Activated CD4-positive, alpha-beta T cell treated with anti-CD3 and anti-CD28 coated beads for 48 hours (primary cell): ENCODE results near the gene LRP8.
"Not testable (repeated sequence)": the region's sequence is repeated elsewhere in the genome, so short reads cannot be mapped to it uniquely, and the experiment has no call there.

Experiments
- DNase-seq: peaks from one replicate; pipeline ENCODE4 v3.0.0-alpha.2; 2020

LRP8 gene

DNA sequence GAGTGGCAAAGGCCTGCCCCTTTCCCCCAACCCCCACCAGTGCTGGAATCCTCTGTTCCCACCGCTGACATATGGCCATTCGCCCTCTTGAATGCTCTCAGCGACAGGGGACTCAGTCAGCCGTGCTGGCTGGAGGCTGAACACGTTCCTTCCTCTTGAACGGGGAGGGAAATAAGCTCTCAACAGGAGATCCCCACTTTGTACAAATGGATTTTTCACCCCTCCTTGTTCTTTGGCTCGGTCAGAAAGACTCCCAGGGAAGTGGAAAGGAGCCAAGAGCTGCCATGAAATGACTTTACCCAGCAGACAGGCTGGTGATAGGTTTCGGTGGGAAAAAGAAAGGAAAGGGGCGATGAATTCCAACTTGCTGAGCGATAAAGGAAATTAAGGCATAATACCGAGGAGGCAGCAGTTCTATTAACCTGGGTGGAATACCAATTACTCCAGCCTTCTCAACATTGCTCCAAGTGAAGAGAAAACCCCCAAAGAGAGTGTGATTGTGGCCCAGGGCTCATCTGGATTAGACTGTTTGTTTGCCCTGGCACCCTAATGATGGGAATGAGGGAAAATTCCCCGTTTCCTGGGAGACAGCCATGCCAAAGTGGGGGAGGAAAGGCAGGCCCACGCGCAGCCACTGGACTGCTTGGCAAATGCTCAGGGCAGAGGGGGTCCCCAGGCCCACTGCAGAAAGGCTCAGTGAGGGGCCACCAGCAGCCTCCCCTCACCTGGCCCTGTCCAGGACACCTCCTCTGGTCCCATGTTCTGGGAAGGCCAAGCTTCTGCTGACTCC, 23.9 kb downstream of the LRP8 start:
- DNase-seq = no peak

- no peak for DNase-seq
Observed at GRCh38 chr1:53303243-53303642, 24.6 kb downstream of the LRP8 start.

GRCh38 chr1:53299233-53299632, 28.6 kb downstream of the LRP8 start:
- DNase-seq = no peak

GRCh38 chr1:53298045-53298637, 29.7 kb downstream of the LRP8 start:
- no peak for DNase-seq

GRCh38 chr1:53297195-53297594, 30.7 kb downstream of the LRP8 start:
- no peak for DNase-seq

DNA sequence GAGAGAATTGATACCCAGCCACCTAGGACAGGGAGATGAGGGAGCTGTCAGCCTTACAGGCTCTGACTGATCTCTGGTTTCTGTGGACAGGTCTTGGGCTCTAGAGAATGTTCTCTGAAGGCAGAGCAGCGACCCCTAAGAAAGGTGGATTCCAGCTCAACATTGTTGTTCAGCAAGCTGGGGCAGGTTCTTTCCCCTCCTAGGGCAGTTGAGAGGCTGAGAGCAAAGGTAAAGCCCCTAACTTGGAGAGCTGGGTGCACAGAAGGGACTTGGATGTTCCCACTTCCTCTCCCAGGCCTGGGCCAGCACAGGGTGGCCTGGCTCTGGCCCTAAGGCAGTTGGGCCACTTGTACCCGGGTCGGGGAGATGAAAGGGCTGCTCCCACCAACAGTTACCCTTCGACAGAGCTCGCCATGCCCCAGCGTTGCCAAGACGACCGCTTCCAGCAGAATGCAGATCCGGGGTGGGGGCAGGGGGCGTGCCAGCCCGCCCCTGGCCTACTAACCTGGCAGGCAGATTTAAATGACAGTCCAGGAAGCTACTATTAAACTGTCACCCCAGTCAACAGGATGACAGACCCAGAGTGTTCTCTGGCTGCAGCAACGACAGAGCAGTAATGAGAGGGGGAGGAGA, 31.6 kb downstream of the LRP8 start:
- DNase-seq = no peak

DNA sequence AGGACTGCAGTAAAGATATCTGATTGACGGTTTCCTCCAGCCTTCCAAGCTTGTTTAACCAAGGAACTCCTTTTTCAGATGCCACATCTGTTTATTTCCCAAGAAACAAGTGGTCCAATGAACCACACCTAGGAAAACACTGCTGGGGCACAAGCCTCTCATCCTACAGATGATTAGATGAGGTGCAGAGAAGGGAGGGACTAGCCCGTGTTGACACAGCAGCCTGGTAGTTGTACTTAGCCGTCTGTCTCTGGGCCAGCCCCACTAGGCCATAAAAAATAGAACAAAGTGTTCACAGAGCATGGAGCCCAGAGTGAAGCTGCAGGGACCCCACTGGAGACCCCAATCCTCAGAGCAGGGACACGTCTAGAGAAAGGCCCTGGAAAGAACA, 32.1 kb downstream of the LRP8 start:
- DNase-seq = no peak

DNA sequence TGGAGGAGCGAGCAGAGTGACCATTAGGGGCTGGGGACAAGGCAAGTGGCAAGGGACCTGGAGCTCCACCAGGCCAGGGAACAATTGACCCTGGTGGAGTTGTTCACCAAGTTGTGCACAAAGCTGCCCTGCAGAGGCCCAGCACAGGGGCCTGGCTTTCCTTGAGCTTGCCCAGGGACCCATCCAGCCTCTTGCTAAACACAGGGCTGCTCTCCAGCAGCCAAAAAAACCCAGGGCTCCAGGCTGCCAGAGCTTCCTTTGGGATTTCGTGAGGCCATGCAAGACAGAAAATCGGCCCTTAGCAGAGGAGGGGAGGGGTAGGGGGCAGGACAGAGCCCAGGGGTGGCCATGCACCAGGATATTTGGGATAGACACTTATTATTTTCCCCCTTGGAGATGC, 32.6 kb downstream of the LRP8 start:
- DNase-seq = no peak

DNA sequence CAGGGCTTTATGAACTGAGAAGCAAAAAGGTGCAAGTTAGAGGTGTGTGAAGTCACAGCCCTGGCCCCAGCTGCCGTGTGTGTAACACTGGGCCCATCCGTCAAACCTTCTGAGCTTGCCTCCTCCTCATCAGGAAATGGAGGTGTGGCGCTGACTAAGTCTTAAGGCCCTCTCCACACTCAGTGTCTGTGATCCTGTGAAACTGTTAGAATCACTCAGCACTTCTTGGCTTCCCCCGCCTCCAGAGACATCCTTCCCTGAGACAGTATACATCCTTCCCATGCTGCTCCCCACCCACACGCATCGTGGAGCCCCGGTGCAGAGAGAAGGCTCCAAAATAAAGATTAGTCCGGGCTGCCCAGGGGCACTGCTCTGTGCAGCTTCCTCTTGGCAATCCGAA, 33.3 kb downstream of the LRP8 start:
- peak; percentile 73 for DNase-seq

DNA sequence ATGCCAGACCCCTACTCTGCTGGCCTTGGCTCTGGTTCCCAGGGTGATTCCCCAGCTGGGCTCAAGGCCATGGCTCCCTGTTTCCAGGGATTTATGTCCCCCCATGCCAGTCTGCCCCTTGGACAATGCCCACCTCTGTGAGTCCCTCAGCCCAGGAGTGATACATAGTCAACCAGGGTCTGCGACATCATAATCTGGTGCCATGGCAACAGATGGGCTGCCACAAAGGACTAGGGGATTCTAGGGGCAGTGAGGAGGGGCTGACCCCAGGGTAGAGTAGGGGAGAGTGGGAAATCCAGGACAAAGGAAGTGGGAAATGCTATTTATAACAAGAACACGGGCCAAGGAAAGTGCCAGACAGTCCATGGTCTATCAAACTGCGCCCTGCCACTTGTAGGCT, 33.8 kb downstream of the LRP8 start:
- no peak for DNase-seq

DNA sequence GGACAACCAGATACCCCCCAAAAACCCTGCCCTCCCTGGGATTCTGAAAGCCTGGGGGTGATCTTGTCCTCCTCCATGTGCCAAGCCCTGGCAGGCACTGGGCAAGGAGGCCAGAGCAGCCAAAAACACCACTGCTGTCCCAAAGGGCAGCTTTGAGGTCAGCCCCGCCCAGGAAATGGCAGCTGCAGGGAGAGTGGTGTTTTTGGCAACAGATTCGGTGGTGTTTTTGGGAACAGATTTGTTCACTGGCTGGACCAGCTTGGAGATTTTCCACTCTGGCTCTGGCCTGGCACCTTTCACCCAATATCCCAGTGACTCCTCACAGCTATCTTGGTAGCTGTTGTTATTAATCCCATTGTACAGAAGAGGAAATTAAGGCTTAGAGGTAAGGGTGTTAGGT, 34.7 kb downstream of the LRP8 start:
- no peak for DNase-seq

DNA sequence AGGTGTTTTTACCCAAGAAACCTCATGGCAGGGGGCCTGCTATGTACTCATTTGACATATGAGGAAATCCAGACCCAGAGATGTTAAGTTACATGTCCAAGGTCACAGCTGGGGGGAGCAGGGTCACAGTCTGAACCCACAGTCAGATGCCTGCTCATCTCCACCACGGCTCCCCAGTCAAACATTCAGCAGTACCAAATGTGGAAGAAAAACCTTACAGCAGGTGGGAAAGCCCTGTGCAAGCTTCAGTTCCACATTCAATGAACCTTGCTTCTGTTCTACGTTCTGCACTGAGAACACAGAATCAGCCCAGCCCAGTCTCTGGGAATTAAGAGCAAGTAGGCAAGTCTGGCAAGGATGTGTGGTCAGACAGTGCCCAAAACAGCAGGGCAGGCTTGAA, 35.2 kb downstream of the LRP8 start:
- DNase-seq = no peak

- DNase-seq = no peak
Observed at GRCh38 chr1:53291574-53291973, 36.3 kb downstream of the LRP8 start.

DNA sequence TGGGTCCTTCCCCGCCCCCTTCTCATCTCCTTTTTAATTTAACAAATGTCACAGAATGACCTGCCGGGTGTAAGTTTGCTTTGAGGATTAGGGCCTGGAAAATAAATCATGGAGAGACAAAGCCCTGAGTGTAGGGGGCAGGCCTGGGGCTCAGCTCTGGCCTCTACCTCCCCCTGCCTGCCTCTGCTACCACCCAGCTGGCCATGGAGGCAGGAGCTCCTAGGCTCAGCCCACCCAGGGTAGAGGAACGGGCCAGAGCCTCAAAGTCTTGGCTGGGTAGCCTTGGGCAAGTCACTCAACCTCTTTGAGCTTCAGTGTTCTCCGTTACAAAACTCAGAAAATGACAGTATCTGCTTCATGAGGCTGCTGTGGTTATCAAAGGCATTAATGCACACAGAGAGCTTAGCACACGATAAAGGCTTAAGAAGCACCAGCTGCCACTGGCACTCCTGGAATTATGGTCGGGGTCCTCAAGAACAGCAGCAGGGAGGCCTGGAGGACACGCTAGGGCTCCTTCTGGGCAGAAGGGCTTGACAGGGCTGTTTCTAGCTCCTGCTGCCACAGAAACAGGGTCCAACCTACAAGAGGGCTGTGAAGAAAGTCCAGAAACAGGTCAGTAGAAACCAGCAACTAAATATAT, 39.0 kb downstream of the LRP8 start:
- DNase-seq = no peak

DNA sequence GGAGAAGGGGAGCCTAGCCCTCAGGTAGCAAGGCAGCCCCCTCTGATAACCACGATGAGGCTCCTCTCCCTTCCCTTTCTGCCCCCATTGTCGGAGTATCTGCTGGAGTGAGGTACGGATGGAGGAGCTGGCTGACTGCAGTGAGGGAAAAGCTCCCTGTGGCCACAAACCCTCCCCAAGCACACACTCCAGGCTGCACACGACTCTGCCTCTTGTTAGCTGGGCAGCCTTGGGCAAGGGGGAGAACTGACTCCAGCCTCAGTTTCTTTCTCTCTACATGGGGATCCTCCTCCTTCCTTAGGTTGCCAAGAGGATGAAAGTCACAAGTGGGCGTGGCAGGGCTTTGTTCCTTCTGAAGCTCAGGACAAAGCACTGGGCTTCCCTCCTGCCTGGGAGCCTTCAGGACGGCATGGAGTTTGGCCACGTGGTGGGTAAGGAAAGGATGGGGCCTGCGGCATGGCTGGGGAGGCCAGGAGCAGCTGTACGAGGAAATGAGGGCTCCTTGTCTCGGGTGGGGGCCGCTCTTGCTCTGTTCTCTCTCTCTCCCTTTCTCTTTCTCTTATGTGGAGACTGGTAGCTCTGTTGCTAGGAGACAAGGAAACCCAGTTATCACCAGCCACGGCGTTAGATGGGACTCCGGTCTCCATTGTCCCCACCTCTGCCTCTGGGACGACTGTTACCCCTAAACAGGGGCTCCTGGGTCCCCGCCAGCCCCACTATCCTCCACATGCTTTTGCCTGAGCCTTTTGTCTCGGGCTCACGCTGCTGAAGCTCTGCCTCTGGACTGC, 39.7 kb downstream of the LRP8 start:
- no peak for DNase-seq

DNA sequence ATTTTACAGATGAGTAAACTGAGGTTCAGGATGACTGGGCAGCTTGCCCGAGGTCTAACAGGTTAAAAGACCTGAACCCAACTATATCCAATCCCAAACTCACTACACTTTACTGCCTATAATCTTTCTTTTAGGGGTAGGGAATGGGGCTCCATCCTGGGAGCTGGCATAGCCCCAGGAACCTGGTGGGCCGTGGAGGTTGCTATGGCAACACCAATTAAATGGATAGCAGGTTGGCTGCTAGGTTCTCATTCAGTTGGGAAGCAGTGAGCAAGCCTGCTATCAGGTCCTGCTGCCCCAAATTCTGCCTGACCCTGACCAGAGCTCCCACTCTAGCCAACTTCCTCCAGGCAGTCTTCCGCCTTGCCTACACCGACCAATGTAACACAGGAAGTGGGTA, 40.9 kb downstream of the LRP8 start:
- DNase-seq = no peak

GRCh38 chr1:53285969-53286760, 41.7 kb downstream of the LRP8 start:
- DNase-seq = no peak

DNA sequence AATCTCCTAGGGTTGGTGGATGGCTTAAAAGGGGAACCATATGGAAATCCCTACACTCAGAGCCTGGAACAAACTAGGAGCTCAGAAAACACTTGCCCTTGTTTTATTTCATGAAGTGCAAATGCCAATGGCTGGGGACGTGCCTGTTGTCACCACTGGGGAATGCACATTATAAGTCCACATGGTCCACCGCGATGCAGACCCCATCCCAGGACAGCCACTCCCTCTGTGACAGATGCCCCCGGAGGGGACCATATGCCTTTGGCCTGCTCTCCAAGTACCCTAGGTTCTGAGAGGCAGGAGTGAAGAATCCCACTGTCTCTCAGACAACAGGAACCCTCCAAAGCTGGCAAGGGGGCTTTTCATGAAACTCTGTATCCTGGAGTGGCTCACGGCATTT, 42.3 kb downstream of the LRP8 start:
- DNase-seq = no peak

- DNase-seq = no peak
Observed at GRCh38 chr1:53284224-53285020, 43.4 kb downstream of the LRP8 start.

DNA sequence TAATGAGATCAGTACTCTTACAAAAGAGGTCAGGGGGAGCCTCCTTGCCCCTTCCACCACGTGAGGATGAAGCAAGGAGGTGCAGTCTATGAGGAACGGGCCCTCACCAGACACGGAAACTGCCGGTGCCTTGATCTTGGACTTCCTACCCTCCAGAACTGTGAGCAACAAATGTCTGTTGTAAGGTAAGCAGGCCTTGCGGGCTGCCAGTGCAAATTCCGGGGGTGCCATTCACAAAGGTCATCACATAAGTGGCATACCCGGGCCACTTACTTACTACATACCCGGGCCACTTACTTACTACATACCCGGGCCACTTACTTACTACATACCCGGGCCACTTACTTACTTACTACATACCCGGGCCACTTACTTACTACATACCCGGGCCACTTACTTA, 44.7 kb downstream of the LRP8 start:
- not testable (repeated sequence) for DNase-seq

GRCh38 chr1:53281133-53281532, 46.7 kb downstream of the LRP8 start:
- DNase-seq = no peak
